WTC11 (cell line): ENCODE data around the gene IL11RA. TPM values are rescaled to one million over a fixed set of nuclear protein-coding genes. Genes with fewer than 3 reads are reported as not detected.

Experiments used
- ATAC-seq: fragments of 200-7000 bp; cut with Tn5 transposase; 2 replicates; pipeline ENCODE4 v1.10.0; 2021; ENCODE audit warnings: mild to moderate bottlenecking, moderate library complexity
- CTCF ChIA-PET: fragments of 300-600 bp; sonication (Branson Sonifier 250); formaldehyde crosslinking; loops from one replicate; lab custom pipeline; 2021; ENCODE audit warnings: antibody characterized with exemption; lab: Charles Lee
- POLR2A ChIA-PET: fragments of 350-600 bp; sonication (Branson Sonifier 250); formaldehyde crosslinking; loops from one replicate; lab custom pipeline; 2021; ENCODE audit warnings: antibody characterized with exemption; lab: Charles Lee
- DNase-seq: peaks from one replicate; pipeline ENCODE4 v3.0.0; 2021; ENCODE audit warnings: low spot score
- H3K27ac Mint-ChIP-seq: 2 replicates; pipeline ENCODE4 v1.8.0; 2021; ENCODE audit warnings: mixed read lengths
- H3K27me3 Mint-ChIP-seq: 2 replicates; pipeline ENCODE4 v1.8.0; 2021; ENCODE audit warnings: low read depth, mild to moderate bottlenecking, moderate library complexity, mixed read lengths
- H3K36me3 Mint-ChIP-seq: 2 replicates; pipeline ENCODE4 v1.8.0; 2021; ENCODE audit warnings: mixed read lengths
- H3K4me1 Mint-ChIP-seq: 2 replicates; pipeline ENCODE4 v1.8.0; 2022; ENCODE audit warnings: mixed read lengths
- H3K4me3 Mint-ChIP-seq: 2 replicates; pipeline ENCODE4 v1.8.0; 2021; ENCODE audit warnings: mild to moderate bottlenecking, moderate library complexity, mixed read lengths
- H3K9me3 Mint-ChIP-seq: 2 replicates; pipeline ENCODE4 v1.8.0; 2021; ENCODE audit warnings: mixed read lengths
- ATF1 ChIP-seq: sonication (generic); formaldehyde crosslinking; IDR thresholded peaks from 2 replicates; pipeline ENCODE4 v1.8.1; 2023; ENCODE audit warnings: mild to moderate bottlenecking, moderate library complexity, missing genetic modification reagents
- CBFB ChIP-seq: sonication (generic); formaldehyde crosslinking; IDR thresholded peaks from 2 replicates; pipeline ENCODE4 v1.8.1; 2022; ENCODE audit warnings: mild to moderate bottlenecking, low read depth, missing genetic modification reagents
- ESRRA ChIP-seq: sonication (generic); formaldehyde crosslinking; IDR thresholded peaks from 2 replicates; pipeline ENCODE4 v1.8.1; 2022; ENCODE audit warnings: mild to moderate bottlenecking, missing genetic modification reagents, borderline replicate concordance
- ETV6 ChIP-seq: sonication (generic); formaldehyde crosslinking; IDR thresholded peaks from 2 replicates; pipeline ENCODE4 v1.8.1; 2022; ENCODE audit warnings: mild to moderate bottlenecking, missing genetic modification reagents
- FOXJ3 ChIP-seq: sonication (generic); formaldehyde crosslinking; IDR thresholded peaks from 2 replicates; pipeline ENCODE4 v1.9.0; 2021; ENCODE audit warnings: missing genetic modification reagents, mild to moderate bottlenecking, borderline replicate concordance
- MYBL2 ChIP-seq: sonication (generic); formaldehyde crosslinking; IDR thresholded peaks from 2 replicates; pipeline ENCODE4 v1.8.1; 2023; ENCODE audit warnings: mild to moderate bottlenecking, moderate library complexity, missing genetic modification reagents
- NFYB ChIP-seq: sonication (generic); formaldehyde crosslinking; conservative IDR thresholded peaks from 2 replicates; pipeline ENCODE4 v1.8.0; 2022; ENCODE audit warnings: low read depth, missing genetic modification reagents
- NR2C2 ChIP-seq: sonication (generic); formaldehyde crosslinking; IDR thresholded peaks from 2 replicates; pipeline ENCODE4 v1.8.0; 2022; ENCODE audit warnings: mild to moderate bottlenecking, missing genetic modification reagents
- OVOL2 ChIP-seq: fragments of 250-450 bp; sonication (Bioruptor Pico); IDR thresholded peaks from 2 replicates; pipeline ENCODE4 v1.9.0; 2021; ENCODE audit warnings: mild to moderate bottlenecking, borderline replicate concordance
- PRRX2 ChIP-seq: fragments of 250-450 bp; sonication (Bioruptor Pico); IDR thresholded peaks from 2 replicates; pipeline ENCODE4 v1.8.0; 2021; ENCODE audit warnings: mild to moderate bottlenecking
- SP1 ChIP-seq: sonication (generic); formaldehyde crosslinking; conservative IDR thresholded peaks from 2 replicates; pipeline ENCODE4 v1.8.1; 2022; ENCODE audit warnings: missing genetic modification reagents
- TEAD4 ChIP-seq: sonication (generic); formaldehyde crosslinking; IDR thresholded peaks from 2 replicates; pipeline ENCODE4 v1.8.0; 2022; ENCODE audit warnings: mild to moderate bottlenecking, missing genetic modification reagents
- ZBTB21 ChIP-seq: sonication (generic); formaldehyde crosslinking; IDR thresholded peaks from 2 replicates; pipeline ENCODE4 v1.8.1; 2023; ENCODE audit warnings: mild to moderate bottlenecking, missing genetic modification reagents, borderline replicate concordance
- ZNF121 ChIP-seq: sonication (generic); formaldehyde crosslinking; IDR thresholded peaks from 2 replicates; pipeline ENCODE4 v1.8.0; 2023; ENCODE audit warnings: missing genetic modification reagents
- ZNF232 ChIP-seq: sonication (generic); formaldehyde crosslinking; IDR thresholded peaks from 2 replicates; pipeline ENCODE4 v1.8.0; 2022; ENCODE audit warnings: mild to moderate bottlenecking, missing genetic modification reagents
- ZNF263 ChIP-seq: sonication (generic); formaldehyde crosslinking; IDR thresholded peaks from 2 replicates; pipeline ENCODE4 v1.8.1; 2022; ENCODE audit warnings: low read depth, mild to moderate bottlenecking, moderate library complexity, missing genetic modification reagents
- ZNF317 ChIP-seq: sonication (generic); formaldehyde crosslinking; IDR thresholded peaks from 2 replicates; pipeline ENCODE4 v1.8.1; 2023; ENCODE audit warnings: low read depth, mild to moderate bottlenecking, moderate library complexity, missing genetic modification reagents, borderline replicate concordance
- ZNF416 ChIP-seq: fragments of 250-450 bp; sonication (Bioruptor Pico); IDR thresholded peaks from 2 replicates; pipeline ENCODE4 v1.9.0; 2021; ENCODE audit warnings: mild to moderate bottlenecking, inconsistent platforms
- ZNF423 ChIP-seq: fragments of 250-450 bp; sonication (Bioruptor Pico); IDR thresholded peaks from 2 replicates; pipeline ENCODE4 v2.1.2; 2022; ENCODE audit warnings: mild to moderate bottlenecking, moderate library complexity
- total RNA-seq: library from RNA; stranded (reverse); gene quantifications from 3 replicates; pipeline ENCODE4 v1.2.3, GENCODE V29; 2021
- TF ChIP-seq, protein P1 (sequence below): sonication (generic); formaldehyde crosslinking; IDR thresholded peaks from 2 replicates; pipeline ENCODE4 v1.8.0; 2022; ENCODE audit warnings: missing genetic modification reagents
- TF ChIP-seq, protein P2 (sequence below): sonication (generic); formaldehyde crosslinking; IDR thresholded peaks from 2 replicates; pipeline ENCODE4 v1.8.1; 2022; ENCODE audit warnings: mild to moderate bottlenecking, moderate library complexity, missing genetic modification reagents
- TF ChIP-seq, protein P3 (sequence below): sonication (generic); formaldehyde crosslinking; IDR thresholded peaks from 2 replicates; pipeline ENCODE4 v1.8.0; 2022; ENCODE audit warnings: mild to moderate bottlenecking, missing genetic modification reagents
- TF ChIP-seq, protein P4 (sequence below): sonication (generic); formaldehyde crosslinking; IDR thresholded peaks from 2 replicates; pipeline ENCODE4 v1.8.1; 2023; ENCODE audit warnings: mild to moderate bottlenecking, missing genetic modification reagents, moderate library complexity
- TF ChIP-seq, protein P5 (sequence below): fragments of 250-450 bp; sonication (Bioruptor Pico); conservative IDR thresholded peaks from 2 replicates; pipeline ENCODE4 v1.9.0; 2021; ENCODE audit warnings: mild to moderate bottlenecking
- TF ChIP-seq, protein P6 (sequence below): fragments of 200-600 bp; IDR thresholded peaks from 2 replicates; pipeline ENCODE4 v1.8.0; 2022; ENCODE audit warnings: antibody characterized with exemption

The IL11RA gene
- total RNA-seq, 1 experiment from 2014 or later, result 8.6 TPM

DNA sequence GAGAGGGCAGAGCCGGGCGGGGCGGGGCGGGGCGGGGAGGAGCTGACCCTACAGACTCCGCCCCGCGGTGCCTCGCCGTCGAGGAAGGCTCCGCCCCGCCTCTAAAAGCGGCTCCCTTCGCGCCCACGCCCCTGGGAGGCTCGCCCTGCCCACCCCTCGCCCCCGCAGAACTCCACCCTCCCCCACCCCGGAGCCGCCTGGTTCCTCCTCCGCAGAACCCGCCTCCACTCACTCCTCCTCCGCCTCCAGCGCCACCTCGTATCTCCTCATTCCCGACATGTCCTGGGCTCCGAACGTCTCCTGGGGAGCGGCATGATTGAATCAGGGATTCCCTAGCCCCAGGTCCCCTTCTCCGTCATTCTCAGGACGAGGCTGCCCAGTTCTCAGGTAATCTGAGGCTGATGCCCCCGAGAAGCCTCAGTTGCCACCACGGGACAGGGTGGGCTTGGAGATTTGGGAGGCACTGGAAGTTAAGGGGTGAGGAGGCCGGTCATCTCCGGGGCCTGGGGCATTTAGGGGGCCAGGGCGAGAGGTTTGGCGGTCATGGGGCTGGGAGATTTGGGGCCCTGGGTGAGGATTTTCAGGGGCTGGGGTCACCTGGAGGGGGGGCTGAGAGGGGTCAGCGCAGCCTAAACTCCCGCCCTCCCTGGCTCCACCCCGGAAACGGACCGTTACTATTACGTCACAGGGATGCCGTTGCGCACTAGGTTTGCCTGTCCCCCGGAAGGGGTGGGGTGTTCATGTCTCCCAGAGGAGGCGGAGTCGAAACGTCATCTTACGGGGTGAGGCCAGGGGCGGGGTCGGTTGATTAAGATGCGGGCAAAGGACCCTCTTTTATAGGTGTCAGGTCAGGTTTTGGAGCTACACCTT, 13.6 kb downstream of the IL11RA start:
- peaks cover 13% of the 10 kb centered on the region for H3K27me3 Mint-ChIP-seq
- POLR2A ChIA-PET, result interaction anchor here (1.0 to 1.9 kb wide), 4 partner anchors 9 to 28 kb away, joined by 3 to 11 read pairs (median 6); partner anchors contain the start of genes GALT and SIGMAR1
- peak overlapping the region; percentile 97 for H3K27ac Mint-ChIP-seq
- DNase-seq, result peak; percentile 94
- CTCF ChIA-PET, result interaction anchor here (0.6 to 4.0 kb wide), 21 partner anchors 9 to 980 kb away, joined by 3 to 65 read pairs (median 5); partner anchors contain the start of genes ARID3C, DCTN3, GALT and IL11RA
- H3K4me3 Mint-ChIP-seq, result peak overlapping the region; percentile 94
- H3K36me3 Mint-ChIP-seq, result peaks cover 24% of the 10 kb centered on the region
- H3K9me3 Mint-ChIP-seq, result peaks cover 19% of the 10 kb centered on the region
- peak; percentile 82 for ATAC-seq
- peaks cover 9% of the 10 kb centered on the region for H3K4me1 Mint-ChIP-seq
- TF ChIP-seq ETV6 (CRISPR knock-in tag) (peak; percentile 34; the same call in 1 of the 2 replicates), CBFB (CRISPR knock-in tag) (no peak; the same call in 1 of the 2 replicates), FOXJ3 (CRISPR knock-in tag) (no peak), NFYB (no peak), ZNF416 (CRISPR knock-in tag) (no peak), PRRX2 (CRISPR knock-in tag) (no peak), TEAD4 (no peak), OVOL2 (no peak), ZBTB21 (CRISPR knock-in tag) (peak; percentile 99), ZNF423 (CRISPR knock-in tag) (no peak), SP1 (peak; percentile 96), ZNF317 (CRISPR knock-in tag) (no peak), ZNF232 (no peak), NR2C2 (CRISPR knock-in tag) (no peak), ZNF263 (no peak), ESRRA (CRISPR knock-in tag) (no peak), ATF1 (CRISPR knock-in tag) (no peak), MYBL2 (0 out of 2 replicates have a peak, but pooled peaks have one; percentile 71), ZNF121 (CRISPR knock-in tag) (no peak)
- TF ChIP-seq, protein P1, sequence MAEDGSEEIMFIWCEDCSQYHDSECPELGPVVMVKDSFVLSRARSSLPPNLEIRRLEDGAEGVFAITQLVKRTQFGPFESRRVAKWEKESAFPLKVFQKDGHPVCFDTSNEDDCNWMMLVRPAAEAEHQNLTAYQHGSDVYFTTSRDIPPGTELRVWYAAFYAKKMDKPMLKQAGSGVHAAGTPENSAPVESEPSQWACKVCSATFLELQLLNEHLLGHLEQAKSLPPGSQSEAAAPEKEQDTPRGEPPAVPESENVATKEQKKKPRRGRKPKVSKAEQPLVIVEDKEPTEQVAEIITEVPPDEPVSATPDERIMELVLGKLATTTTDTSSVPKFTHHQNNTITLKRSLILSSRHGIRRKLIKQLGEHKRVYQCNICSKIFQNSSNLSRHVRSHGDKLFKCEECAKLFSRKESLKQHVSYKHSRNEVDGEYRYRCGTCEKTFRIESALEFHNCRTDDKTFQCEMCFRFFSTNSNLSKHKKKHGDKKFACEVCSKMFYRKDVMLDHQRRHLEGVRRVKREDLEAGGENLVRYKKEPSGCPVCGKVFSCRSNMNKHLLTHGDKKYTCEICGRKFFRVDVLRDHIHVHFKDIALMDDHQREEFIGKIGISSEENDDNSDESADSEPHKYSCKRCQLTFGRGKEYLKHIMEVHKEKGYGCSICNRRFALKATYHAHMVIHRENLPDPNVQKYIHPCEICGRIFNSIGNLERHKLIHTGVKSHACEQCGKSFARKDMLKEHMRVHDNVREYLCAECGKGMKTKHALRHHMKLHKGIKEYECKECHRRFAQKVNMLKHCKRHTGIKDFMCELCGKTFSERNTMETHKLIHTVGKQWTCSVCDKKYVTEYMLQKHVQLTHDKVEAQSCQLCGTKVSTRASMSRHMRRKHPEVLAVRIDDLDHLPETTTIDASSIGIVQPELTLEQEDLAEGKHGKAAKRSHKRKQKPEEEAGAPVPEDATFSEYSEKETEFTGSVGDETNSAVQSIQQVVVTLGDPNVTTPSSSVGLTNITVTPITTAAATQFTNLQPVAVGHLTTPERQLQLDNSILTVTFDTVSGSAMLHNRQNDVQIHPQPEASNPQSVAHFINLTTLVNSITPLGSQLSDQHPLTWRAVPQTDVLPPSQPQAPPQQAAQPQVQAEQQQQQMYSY (CRISPR knock-in tag), result no peak
- TF ChIP-seq, protein P2, sequence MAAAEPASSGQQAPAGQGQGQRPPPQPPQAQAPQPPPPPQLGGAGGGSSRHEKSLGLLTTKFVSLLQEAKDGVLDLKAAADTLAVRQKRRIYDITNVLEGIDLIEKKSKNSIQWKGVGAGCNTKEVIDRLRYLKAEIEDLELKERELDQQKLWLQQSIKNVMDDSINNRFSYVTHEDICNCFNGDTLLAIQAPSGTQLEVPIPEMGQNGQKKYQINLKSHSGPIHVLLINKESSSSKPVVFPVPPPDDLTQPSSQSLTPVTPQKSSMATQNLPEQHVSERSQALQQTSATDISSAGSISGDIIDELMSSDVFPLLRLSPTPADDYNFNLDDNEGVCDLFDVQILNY (CRISPR knock-in tag), result 0 out of 2 replicates have a peak, but pooled peaks have one; percentile 20
- TF ChIP-seq, protein P3, sequence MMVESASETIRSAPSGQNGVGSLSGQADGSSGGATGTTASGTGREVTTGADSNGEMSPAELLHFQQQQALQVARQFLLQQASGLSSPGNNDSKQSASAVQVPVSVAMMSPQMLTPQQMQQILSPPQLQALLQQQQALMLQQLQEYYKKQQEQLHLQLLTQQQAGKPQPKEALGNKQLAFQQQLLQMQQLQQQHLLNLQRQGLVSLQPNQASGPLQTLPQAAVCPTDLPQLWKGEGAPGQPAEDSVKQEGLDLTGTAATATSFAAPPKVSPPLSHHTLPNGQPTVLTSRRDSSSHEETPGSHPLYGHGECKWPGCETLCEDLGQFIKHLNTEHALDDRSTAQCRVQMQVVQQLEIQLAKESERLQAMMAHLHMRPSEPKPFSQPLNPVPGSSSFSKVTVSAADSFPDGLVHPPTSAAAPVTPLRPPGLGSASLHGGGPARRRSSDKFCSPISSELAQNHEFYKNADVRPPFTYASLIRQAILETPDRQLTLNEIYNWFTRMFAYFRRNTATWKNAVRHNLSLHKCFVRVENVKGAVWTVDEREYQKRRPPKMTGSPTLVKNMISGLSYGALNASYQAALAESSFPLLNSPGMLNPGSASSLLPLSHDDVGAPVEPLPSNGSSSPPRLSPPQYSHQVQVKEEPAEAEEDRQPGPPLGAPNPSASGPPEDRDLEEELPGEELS (CRISPR knock-in tag), result 0 out of 2 replicates have a peak, but pooled peaks have one; percentile 51
- TF ChIP-seq, protein P4, sequence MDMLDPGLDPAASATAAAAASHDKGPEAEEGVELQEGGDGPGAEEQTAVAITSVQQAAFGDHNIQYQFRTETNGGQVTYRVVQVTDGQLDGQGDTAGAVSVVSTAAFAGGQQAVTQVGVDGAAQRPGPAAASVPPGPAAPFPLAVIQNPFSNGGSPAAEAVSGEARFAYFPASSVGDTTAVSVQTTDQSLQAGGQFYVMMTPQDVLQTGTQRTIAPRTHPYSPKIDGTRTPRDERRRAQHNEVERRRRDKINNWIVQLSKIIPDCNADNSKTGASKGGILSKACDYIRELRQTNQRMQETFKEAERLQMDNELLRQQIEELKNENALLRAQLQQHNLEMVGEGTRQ (CRISPR knock-in tag), result 0 out of 2 replicates have a peak, but pooled peaks have one; percentile 8
- TF ChIP-seq, protein P5, sequence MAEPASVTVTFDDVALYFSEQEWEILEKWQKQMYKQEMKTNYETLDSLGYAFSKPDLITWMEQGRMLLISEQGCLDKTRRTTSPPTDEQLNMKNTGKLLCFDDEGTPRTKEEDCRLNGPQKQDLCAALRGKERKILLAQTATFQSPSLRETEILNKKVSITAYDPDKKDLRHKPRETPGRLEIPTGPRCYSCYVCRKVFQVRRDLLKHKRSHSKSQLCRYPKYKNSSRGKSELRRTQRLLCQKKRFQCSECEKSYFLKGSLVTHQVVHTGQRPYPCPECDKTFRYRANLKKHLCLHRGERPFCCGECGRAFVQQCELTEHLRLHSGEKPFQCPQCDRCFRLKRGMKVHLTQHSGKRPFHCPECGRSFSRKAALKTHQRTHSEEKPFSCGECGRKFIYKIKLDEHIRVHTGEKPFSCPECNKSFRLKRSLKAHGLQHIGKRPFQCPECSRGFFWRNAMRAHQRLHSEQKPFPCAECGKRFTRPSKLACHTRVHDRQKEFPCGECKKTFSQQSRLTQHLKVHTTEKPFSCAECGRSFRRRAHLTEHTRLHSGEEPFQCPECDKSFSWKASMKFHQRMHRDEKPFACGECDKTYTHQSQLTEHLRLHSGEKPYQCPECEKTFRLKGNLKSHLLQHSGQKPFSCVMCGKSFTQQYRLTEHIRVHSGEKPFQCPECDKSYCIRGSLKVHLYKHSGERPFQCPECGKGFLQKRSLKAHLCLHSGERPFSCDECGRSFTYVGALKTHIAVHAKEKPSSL (CRISPR knock-in tag), result no peak
- TF ChIP-seq, protein P6, sequence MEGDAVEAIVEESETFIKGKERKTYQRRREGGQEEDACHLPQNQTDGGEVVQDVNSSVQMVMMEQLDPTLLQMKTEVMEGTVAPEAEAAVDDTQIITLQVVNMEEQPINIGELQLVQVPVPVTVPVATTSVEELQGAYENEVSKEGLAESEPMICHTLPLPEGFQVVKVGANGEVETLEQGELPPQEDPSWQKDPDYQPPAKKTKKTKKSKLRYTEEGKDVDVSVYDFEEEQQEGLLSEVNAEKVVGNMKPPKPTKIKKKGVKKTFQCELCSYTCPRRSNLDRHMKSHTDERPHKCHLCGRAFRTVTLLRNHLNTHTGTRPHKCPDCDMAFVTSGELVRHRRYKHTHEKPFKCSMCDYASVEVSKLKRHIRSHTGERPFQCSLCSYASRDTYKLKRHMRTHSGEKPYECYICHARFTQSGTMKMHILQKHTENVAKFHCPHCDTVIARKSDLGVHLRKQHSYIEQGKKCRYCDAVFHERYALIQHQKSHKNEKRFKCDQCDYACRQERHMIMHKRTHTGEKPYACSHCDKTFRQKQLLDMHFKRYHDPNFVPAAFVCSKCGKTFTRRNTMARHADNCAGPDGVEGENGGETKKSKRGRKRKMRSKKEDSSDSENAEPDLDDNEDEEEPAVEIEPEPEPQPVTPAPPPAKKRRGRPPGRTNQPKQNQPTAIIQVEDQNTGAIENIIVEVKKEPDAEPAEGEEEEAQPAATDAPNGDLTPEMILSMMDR, result no peak
